ENCODE results near the gene PTPN2.

DNA sequence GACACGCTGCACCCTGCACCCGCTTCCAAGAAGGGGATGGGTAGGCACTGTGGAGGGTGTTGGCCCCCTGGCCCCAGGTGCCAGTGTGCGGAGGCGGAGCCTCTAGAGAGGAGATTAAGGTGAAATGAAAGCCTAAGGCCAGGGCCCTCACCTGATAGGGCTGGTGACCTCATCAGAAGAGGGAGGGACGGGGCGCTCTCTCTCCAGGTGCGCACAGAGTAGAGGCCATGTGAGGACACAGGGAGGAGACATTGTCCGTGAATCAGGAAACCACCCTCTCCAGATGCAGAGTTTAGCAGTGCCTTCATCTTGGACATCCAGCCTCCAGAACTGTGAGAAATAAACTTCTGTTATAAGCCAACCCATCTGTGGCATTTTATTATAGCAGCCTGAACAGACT lies 118.9 kb downstream of the PTPN2 start:
- TF ChIP-seq, protein P1, sequence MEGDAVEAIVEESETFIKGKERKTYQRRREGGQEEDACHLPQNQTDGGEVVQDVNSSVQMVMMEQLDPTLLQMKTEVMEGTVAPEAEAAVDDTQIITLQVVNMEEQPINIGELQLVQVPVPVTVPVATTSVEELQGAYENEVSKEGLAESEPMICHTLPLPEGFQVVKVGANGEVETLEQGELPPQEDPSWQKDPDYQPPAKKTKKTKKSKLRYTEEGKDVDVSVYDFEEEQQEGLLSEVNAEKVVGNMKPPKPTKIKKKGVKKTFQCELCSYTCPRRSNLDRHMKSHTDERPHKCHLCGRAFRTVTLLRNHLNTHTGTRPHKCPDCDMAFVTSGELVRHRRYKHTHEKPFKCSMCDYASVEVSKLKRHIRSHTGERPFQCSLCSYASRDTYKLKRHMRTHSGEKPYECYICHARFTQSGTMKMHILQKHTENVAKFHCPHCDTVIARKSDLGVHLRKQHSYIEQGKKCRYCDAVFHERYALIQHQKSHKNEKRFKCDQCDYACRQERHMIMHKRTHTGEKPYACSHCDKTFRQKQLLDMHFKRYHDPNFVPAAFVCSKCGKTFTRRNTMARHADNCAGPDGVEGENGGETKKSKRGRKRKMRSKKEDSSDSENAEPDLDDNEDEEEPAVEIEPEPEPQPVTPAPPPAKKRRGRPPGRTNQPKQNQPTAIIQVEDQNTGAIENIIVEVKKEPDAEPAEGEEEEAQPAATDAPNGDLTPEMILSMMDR (IDR thresholded peaks at IDR 0.05), result no peak
- TF ChIP-seq POLR2A (IDR thresholded peaks at IDR 0.05), result no peak

Data from right lobe of liver (tissue), 4 donors.